Glutamatergic neuron (in vitro differentiated cells): ENCODE data around the gene LRRC3. TPM values are rescaled to one million over a fixed set of nuclear protein-coding genes. Genes with fewer than 3 reads are reported as not detected.

Source experiments
- DNase-seq: peaks from one replicate; pipeline ENCODE4 v3.0.0; 2022
- H3K27ac Mint-ChIP-seq: one replicate; pipeline ENCODE4 v1.8.0; 2020; ENCODE audit warnings: mild to moderate bottlenecking, mixed read lengths, inconsistent platforms; ENCODE audit not compliant: unreplicated experiment
- H3K27me3 Mint-ChIP-seq: one replicate; pipeline ENCODE4 v1.8.0; 2020; ENCODE audit warnings: mild to moderate bottlenecking, moderate library complexity, mixed read lengths, inconsistent platforms; ENCODE audit not compliant: unreplicated experiment
- H3K36me3 Mint-ChIP-seq: one replicate; pipeline ENCODE4 v1.8.0; 2020; ENCODE audit warnings: mild to moderate bottlenecking, mixed read lengths, inconsistent platforms; ENCODE audit not compliant: unreplicated experiment
- H3K4me1 Mint-ChIP-seq: one replicate; pipeline ENCODE4 v1.8.0; 2020; ENCODE audit warnings: mild to moderate bottlenecking, low read depth, mixed read lengths, inconsistent platforms; ENCODE audit not compliant: unreplicated experiment
- H3K4me3 Mint-ChIP-seq: one replicate; pipeline ENCODE4 v1.8.0; 2020; ENCODE audit warnings: mild to moderate bottlenecking, mixed read lengths, inconsistent platforms; ENCODE audit not compliant: unreplicated experiment
- H3K9me3 Mint-ChIP-seq: one replicate; pipeline ENCODE4 v1.8.0; 2020; ENCODE audit warnings: mild to moderate bottlenecking, moderate library complexity, mixed read lengths, inconsistent platforms; ENCODE audit not compliant: unreplicated experiment
- total RNA-seq: library from RNA; stranded (reverse); fragmentation: NEBNext Ultra II Directional; extraction: Animal tissue kit (Norgen Biotek cat#: 25700); gene quantifications from one replicate; pipeline ENCODE4 v1.2.1, GENCODE V29; 2021; ENCODE audit not compliant: unreplicated experiment
- TF ChIP-seq, protein P1 (sequence below): fragments of 200-600 bp; sonication (generic); IDR thresholded peaks from one replicate; pipeline ENCODE4 v1.5.0; 2021; ENCODE audit not compliant: partially characterized antibody, unreplicated experiment

LRRC3 gene
- total RNA-seq, 1 donor from 2014 or later: 5.8 TPM

DNA sequence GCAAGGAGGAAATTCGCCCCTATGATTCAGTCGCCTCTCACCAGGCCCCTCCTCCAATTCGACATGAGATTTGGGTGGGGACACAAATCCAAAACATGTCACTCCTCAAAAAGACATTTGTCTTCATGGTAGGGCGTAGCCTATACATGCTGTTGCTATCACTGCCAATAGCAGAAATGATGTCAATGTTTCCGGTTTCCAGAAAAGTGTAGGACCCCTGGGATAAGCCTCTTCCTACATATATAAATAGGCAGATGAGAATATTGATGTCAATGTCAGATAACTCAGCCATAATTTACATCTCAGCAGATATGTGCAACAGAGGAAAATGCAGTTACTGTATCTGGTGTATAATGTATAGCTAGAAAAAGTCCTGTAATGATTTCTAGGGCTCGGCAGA is 16.7 kb downstream of the LRRC3 start:
- H3K9me3 Mint-ChIP-seq: no peaks in the 10 kb centered on the region

DNA sequence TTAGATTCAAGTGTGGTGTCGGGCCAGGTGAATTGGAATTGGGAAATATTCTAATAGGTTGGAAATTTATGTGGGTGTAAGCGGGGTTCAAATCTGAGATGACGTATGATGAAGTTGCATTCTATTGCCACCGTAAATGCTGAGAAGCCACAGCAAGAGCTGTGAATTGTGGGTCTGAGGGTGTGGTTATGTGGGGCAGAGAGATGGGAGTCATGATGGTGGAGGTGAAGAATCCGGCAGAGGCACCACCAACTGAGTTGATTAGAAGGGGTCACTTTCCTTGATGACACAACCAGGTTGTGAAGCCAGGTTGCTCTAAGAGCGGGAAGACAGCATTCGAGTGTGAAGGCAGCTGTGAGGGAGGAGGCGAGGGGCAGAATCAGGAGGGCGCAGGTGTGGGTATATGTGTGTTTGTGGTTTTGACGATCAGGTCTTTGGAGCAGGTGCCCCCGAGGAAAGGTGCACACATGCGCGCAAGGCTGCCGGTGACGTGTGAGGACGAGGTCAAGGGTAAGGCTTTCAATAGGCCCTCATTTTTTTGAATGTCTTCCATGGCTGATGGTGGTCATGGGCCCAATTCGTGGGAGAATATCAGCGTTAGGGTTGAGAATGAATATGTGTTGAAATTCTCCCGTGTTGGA is 18.7 kb downstream of the LRRC3 start:
- no peaks in the 10 kb centered on the region for H3K9me3 Mint-ChIP-seq
- H3K4me3 Mint-ChIP-seq: no peak overlapping the region
- no peaks in the 10 kb centered on the region for H3K4me1 Mint-ChIP-seq
- no peak overlapping the region for H3K27ac Mint-ChIP-seq
- no peaks in the 10 kb centered on the region for H3K27me3 Mint-ChIP-seq
- DNase-seq: no peak
- TF ChIP-seq, protein P1, sequence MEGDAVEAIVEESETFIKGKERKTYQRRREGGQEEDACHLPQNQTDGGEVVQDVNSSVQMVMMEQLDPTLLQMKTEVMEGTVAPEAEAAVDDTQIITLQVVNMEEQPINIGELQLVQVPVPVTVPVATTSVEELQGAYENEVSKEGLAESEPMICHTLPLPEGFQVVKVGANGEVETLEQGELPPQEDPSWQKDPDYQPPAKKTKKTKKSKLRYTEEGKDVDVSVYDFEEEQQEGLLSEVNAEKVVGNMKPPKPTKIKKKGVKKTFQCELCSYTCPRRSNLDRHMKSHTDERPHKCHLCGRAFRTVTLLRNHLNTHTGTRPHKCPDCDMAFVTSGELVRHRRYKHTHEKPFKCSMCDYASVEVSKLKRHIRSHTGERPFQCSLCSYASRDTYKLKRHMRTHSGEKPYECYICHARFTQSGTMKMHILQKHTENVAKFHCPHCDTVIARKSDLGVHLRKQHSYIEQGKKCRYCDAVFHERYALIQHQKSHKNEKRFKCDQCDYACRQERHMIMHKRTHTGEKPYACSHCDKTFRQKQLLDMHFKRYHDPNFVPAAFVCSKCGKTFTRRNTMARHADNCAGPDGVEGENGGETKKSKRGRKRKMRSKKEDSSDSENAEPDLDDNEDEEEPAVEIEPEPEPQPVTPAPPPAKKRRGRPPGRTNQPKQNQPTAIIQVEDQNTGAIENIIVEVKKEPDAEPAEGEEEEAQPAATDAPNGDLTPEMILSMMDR: no peak
- H3K36me3 Mint-ChIP-seq: no peaks in the 10 kb centered on the region

More for the DNA sequence above, 16.7 kb downstream of the LRRC3 start:
- TF ChIP-seq, protein P1: no peak
- DNase-seq: no peak
- Mint-ChIP-seq H3K4me1 (no peaks in the 10 kb centered on the region), H3K27me3 (no peaks in the 10 kb centered on the region), H3K4me3 (no peak overlapping the region), H3K27ac (no peak overlapping the region), H3K36me3 (no peaks in the 10 kb centered on the region)

GRCh38 chr21:44475266-44475845 is 20.0 kb downstream of the LRRC3 start:
- no peak overlapping the region for H3K27ac Mint-ChIP-seq
- no peak overlapping the region for H3K4me3 Mint-ChIP-seq
- H3K27me3 Mint-ChIP-seq: no peaks in the 10 kb centered on the region
- H3K9me3 Mint-ChIP-seq: no peaks in the 10 kb centered on the region
- no peaks in the 10 kb centered on the region for H3K4me1 Mint-ChIP-seq
- no peak for DNase-seq
- TF ChIP-seq, protein P1: no peak
- no peaks in the 10 kb centered on the region for H3K36me3 Mint-ChIP-seq

DNA sequence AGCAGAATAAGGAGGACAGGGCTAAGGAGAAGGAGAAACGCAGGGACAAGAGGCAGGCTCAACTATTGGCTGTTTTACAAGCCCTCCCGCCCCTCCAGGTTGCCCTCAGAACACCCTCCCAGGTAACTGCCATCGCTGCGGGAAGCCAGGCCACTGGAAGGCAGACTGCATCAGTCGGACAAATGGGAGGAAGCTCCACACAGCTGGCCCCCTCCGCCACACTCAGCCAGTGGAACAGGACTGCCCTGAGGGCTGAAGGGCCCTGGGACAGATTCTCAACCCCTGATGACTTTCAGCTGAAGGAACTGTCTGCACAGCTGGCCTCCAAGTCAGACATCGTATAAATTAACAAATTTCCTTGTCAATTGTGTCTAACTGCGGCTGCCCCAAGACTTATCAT is 21.8 kb downstream of the LRRC3 start:
- TF ChIP-seq, protein P1: no peak
- Mint-ChIP-seq H3K27me3 (no peaks in the 10 kb centered on the region), H3K36me3 (no peaks in the 10 kb centered on the region)

GRCh38 chr21:44477712-44478111 is 22.4 kb downstream of the LRRC3 start:
- Mint-ChIP-seq H3K9me3 (no peaks in the 10 kb centered on the region), H3K36me3 (no peaks in the 10 kb centered on the region), H3K4me3 (no peak overlapping the region), H3K27me3 (no peaks in the 10 kb centered on the region), H3K4me1 (no peaks in the 10 kb centered on the region), H3K27ac (no peak overlapping the region)
- no peak for DNase-seq
- TF ChIP-seq, protein P1: no peak

More for the DNA sequence above, 21.8 kb downstream of the LRRC3 start:
- H3K9me3 Mint-ChIP-seq: no peaks in the 10 kb centered on the region
- H3K4me1 Mint-ChIP-seq: no peaks in the 10 kb centered on the region
- H3K4me3 Mint-ChIP-seq: no peak overlapping the region
- no peak for DNase-seq
- no peak overlapping the region for H3K27ac Mint-ChIP-seq
